T follicular helper cell (primary cell): ENCODE data around the gene OR51V1.
"Not testable (repeated sequence)": the region's sequence is repeated elsewhere in the genome, so short reads cannot be mapped to it uniquely, and the experiment has no call there.

Experiments used
- DNase-seq: peaks from one replicate; pipeline ENCODE4 v3.0.0-alpha.2; 2020; ENCODE audit warnings: low read depth
- total RNA-seq, 2 experiments: gene quantifications; one replicate each; lab custom pipeline; 2026; lab: John Stamatoyannopoulos, UW

Gene OR51V1
- total RNA-seq, result 0 reads per million in 2 experiments

- DNase-seq, result no peak
These were observed at the start of gene OR51V1 for GRCh38 chr11:5200582-5200981. TSS of gene OR51V1 (minus strand) at chr11:5200682. CDS start at chr11:5200682, 0 bp downstream.

GRCh38 chr11:5249807-5250396, 49.4 kb upstream of the OR51V1 start, which contains the start of gene HBG1:
TSS of gene HBG1 (minus strand) at chr11:5249857. CDS start at chr11:5249804, 53 bp downstream.
- not testable (repeated sequence) for DNase-seq

- not testable (repeated sequence) for DNase-seq
These were observed 48.0 kb upstream of the OR51V1 start for GRCh38 chr11:5248498-5248897.

- DNase-seq, result no peak
These were observed 47.1 kb upstream of the OR51V1 start for GRCh38 chr11:5247472-5248192.

GRCh38 chr11:5246772-5247471, 46.4 kb upstream of the OR51V1 start:
- DNase-seq, result no peak

GRCh38 chr11:5245155-5245554, 44.7 kb upstream of the OR51V1 start:
- DNase-seq, result no peak

- no peak for DNase-seq
These were observed 43.3 kb upstream of the OR51V1 start for GRCh38 chr11:5243816-5244180.

- DNase-seq, result no peak
These were observed 42.7 kb upstream of the OR51V1 start for GRCh38 chr11:5242933-5243815.

- DNase-seq, result no peak
These were observed 41.7 kb upstream of the OR51V1 start for GRCh38 chr11:5242208-5242607.

- DNase-seq, result no peak
These were observed 41.0 kb upstream of the OR51V1 start for GRCh38 chr11:5241458-5241857.

- no peak for DNase-seq
These were observed 40.0 kb upstream of the OR51V1 start for GRCh38 chr11:5240458-5240857.

GRCh38 chr11:5240056-5240455, 39.6 kb upstream of the OR51V1 start:
- no peak for DNase-seq

- DNase-seq, result no peak
These were observed 38.6 kb upstream of the OR51V1 start for GRCh38 chr11:5239046-5239445.

- no peak for DNase-seq
These were observed 38.0 kb upstream of the OR51V1 start for GRCh38 chr11:5238486-5238885.

- no peak for DNase-seq
These were observed 36.9 kb upstream of the OR51V1 start for GRCh38 chr11:5237420-5237819.

- no peak for DNase-seq
These were observed 35.0 kb upstream of the OR51V1 start for GRCh38 chr11:5235364-5236095.

- no peak for DNase-seq
These were observed 33.9 kb upstream of the OR51V1 start, which contains the start of gene HBD for GRCh38 chr11:5234381-5234834. TSS of gene HBD (minus strand) at chr11:5234483. CDS start at chr11:5234433, 50 bp downstream.

GRCh38 chr11:5233307-5233706, 32.8 kb upstream of the OR51V1 start:
- no peak for DNase-seq

GRCh38 chr11:5232821-5233220, 32.3 kb upstream of the OR51V1 start:
- DNase-seq, result no peak

GRCh38 chr11:5232176-5232575, 31.7 kb upstream of the OR51V1 start:
- DNase-seq, result no peak

GRCh38 chr11:5231111-5231510, 30.6 kb upstream of the OR51V1 start:
- no peak for DNase-seq
